Tibial nerve (tissue), 4 donors: ENCODE results near the gene TRIP12. TPM values are rescaled to one million over a fixed set of nuclear protein-coding genes. Genes with fewer than 3 reads are reported as not detected.
"Not testable (repeated sequence)": the region's sequence is repeated elsewhere in the genome, so short reads cannot be mapped to it uniquely, and the experiment has no call there.

Experiments
- DNase-seq, 2 donors: peaks; one replicate each; pipeline ENCODE4 v3.0.0-alpha.2; 2019; ENCODE audit warnings: low spot score in 2 of 2
- H3K27ac ChIP-seq, 4 donors: fragments of 200-600 bp; sonication (generic) in 3 of 4; one replicate each; pipeline ENCODE4 v1.5.1; 2017 to 2019; ENCODE audit warnings: mild to moderate bottlenecking in 1 of 4
- H3K27me3 ChIP-seq, 2 donors: fragments of 200-600 bp; sonication (generic) in 1 of 2; one replicate each; pipeline versions ENCODE4 v1.5.1 to v1.6.0; 2017 to 2019
- H3K36me3 ChIP-seq, 3 donors: fragments of 200-600 bp; sonication (generic); one replicate each; pipeline ENCODE4 v1.5.1; 2018 to 2019
- H3K4me1 ChIP-seq, 4 donors: fragments of 200-600 bp; sonication (generic) in 3 of 4; one replicate each; pipeline ENCODE4 v1.5.1; 2017 to 2019
- H3K4me3 ChIP-seq, 4 donors: fragments of 200-600 bp; sonication (generic) in 3 of 4; one replicate each; pipeline ENCODE4 v1.5.1; 2017 to 2019; ENCODE audit warnings: mild to moderate bottlenecking in 1 of 4, moderate library complexity in 1 of 4
- H3K9me3 ChIP-seq, 4 donors: fragments of 200-600 bp; sonication (generic) in 3 of 4; one replicate each; pipeline ENCODE4 v1.5.1; 2017 to 2019
- EP300 ChIP-seq, 2 donors: sonication (generic); formaldehyde crosslinking; IDR thresholded peaks; one replicate each; pipeline ENCODE4 v1.6.1; 2017; ENCODE audit warnings: antibody characterized with exemption in 2 of 2, mild to moderate bottlenecking in 1 of 2
- POLR2A ChIP-seq, 2 donors: fragments of 450-650 bp; IDR thresholded peaks; one replicate each; pipeline ENCODE4 v1.6.1; 2017; ENCODE audit warnings: antibody characterized with exemption in 2 of 2, mild to moderate bottlenecking in 2 of 2, moderate library complexity in 2 of 2
- WGBS, 2 donors: methylation state at CpG; one replicate each; pipeline ENCODE4 v1.1.5; 2018; 5-methylcytosine and 5-hydroxymethylcytosine counted together
- total RNA-seq, 4 donors: library from RNA; depleted of rRNA; stranded (reverse); fragments of >200 nt; gene quantifications; one replicate each; pipeline ENCODE4 v1.1.0, GENCODE V29; 2016
- TF ChIP-seq, protein P1 (sequence below), 5 experiments: fragments of 200-600 bp in 3 of 5; fragments of 450-650 bp in 2 of 5; sonication (generic) in 3 of 5; IDR thresholded peaks; one replicate each; pipeline ENCODE4 v1.5.1; 2016 to 2019; ENCODE audit warnings: antibody characterized with exemption in 5 of 5, mild to moderate bottlenecking in 3 of 5, moderate library complexity in 2 of 5

TRIP12 gene
- total RNA-seq, 4 donors from 2014 or later = 190 to 210 (median 202) TPM

DNA sequence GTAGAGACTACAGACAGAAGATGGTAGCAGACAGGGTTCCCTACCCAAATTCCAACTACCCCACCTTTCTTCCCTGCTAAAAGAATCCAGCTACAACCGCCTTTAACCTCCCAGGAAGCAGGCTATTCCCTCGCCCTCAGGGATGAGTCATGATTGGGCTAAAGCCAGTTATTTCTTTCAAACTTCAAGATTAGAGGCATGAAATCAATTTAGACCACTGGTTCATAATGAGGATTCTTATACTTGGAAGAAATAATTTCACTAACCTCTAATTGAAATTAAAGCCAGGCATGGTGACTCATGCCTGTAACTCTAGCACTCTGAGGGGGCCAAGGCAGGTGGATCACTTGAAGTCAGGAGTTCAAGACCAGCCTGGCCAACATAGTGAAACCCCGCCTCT is 20.0 kb downstream of the TRIP12 start:
- Histone ChIP-seq H3K27me3 (no peaks in the 10 kb centered on the region), H3K4me3 (no peak overlapping the region), H3K27ac (peak overlapping the region in 1 of 4 donors; percentile 33), H3K36me3 (peaks cover 0 to 27% (median 6%) of the 10 kb centered on the region in 3 donors), H3K4me1 (peaks cover 0 to 53% (median 7%) of the 10 kb centered on the region in 4 donors), H3K9me3 (no peaks in the 10 kb centered on the region)
- 44 to 63% methylated on average over 3 of the region's 3 CpGs for WGBS, 2 donors
- TF ChIP-seq, protein P1, sequence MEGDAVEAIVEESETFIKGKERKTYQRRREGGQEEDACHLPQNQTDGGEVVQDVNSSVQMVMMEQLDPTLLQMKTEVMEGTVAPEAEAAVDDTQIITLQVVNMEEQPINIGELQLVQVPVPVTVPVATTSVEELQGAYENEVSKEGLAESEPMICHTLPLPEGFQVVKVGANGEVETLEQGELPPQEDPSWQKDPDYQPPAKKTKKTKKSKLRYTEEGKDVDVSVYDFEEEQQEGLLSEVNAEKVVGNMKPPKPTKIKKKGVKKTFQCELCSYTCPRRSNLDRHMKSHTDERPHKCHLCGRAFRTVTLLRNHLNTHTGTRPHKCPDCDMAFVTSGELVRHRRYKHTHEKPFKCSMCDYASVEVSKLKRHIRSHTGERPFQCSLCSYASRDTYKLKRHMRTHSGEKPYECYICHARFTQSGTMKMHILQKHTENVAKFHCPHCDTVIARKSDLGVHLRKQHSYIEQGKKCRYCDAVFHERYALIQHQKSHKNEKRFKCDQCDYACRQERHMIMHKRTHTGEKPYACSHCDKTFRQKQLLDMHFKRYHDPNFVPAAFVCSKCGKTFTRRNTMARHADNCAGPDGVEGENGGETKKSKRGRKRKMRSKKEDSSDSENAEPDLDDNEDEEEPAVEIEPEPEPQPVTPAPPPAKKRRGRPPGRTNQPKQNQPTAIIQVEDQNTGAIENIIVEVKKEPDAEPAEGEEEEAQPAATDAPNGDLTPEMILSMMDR (IDR thresholded peaks at IDR 0.05) = no peak
- no peak for TF ChIP-seq EP300 (IDR thresholded peaks at IDR 0.05)
- TF ChIP-seq POLR2A (IDR thresholded peaks at IDR 0.05) = no peak
- no peak for DNase-seq

DNA sequence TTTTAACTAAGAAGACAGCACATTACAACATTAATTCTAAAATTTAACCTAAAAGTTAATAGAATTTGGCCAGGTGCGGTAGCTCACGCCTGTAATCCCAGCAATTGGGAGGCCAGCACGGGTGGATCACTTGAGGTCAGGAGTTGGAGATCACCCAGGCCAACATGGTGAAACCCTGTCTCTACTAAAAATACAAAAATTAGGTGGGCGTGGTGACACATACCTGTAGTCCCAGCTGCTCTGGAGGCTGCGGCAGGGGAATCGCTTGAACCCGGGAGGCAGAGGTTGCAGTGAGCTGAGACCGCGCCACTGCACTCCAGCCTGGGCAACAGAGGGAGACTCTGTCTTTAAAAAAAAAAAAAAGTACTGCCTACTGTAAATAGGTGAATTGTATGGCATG is 21.3 kb downstream of the TRIP12 start:
- peaks cover 0 to 22% (median 6%) of the 10 kb centered on the region in 3 donors for H3K36me3 ChIP-seq
- WGBS, 2 donors = 93% methylated on average over 9 of the region's 9 CpGs
- not testable (repeated sequence) for DNase-seq

DNA sequence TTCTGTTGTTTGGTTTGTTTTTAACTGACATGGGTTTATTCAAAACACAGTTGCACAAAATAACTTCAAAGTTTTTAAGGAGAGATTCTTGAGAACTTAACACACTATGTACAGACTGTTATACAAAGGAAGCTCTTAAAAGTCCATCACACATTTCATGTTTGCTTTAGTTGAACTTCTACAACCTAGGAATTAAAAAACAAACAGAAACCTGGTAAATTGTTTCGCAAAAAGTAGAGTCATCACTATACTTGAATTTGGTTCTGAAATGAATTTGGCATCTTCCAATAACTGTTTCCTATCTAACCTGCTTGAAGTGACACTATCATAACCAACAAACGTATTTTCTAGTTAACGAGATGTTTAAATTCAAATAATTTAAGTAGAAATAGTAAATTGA is 21.8 kb downstream of the TRIP12 start:
- no peaks in the 10 kb centered on the region for H3K9me3 ChIP-seq
- peaks cover 0 to 53% (median 7%) of the 10 kb centered on the region in 4 donors for H3K4me1 ChIP-seq
- H3K4me3 ChIP-seq = no peak overlapping the region
- 87 to 90% methylated on average over 3 of the region's 3 CpGs for WGBS, 2 donors
- no peak for DNase-seq
- TF ChIP-seq, protein P1 (IDR thresholded peaks at IDR 0.05) = no peak
- TF ChIP-seq EP300 (IDR thresholded peaks at IDR 0.05) (no peak), POLR2A (IDR thresholded peaks at IDR 0.05) (no peak)
- no peak overlapping the region for H3K27ac ChIP-seq
- no peaks in the 10 kb centered on the region for H3K27me3 ChIP-seq
- H3K36me3 ChIP-seq = peaks cover 0 to 22% (median 6%) of the 10 kb centered on the region in 3 donors

More for the DNA sequence above, 21.3 kb downstream of the TRIP12 start:
- not testable (repeated sequence) for H3K9me3 ChIP-seq, H3K27me3 ChIP-seq, H3K27ac ChIP-seq, H3K4me3 ChIP-seq
- peaks cover 0 to 53% (median 7%) of the 10 kb centered on the region in 4 donors for H3K4me1 ChIP-seq

DNA sequence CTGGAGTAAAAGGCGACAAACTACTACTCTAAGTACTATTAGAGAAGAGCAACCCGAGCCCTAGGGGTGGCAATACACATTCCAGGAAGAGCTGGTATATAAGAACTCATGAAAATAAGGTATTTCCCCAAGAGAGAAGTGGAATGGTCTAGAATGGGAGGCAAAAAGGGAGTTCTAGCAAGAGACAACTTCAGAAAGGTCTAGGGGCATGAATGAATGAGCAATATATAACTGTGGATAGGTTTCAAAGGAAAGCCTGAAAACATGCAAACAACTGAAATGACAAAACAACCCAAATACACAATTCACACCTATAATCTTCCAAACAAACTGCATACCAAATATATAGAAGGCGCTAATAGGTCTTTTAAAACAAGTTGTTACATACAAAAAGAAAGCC is 22.2 kb downstream of the TRIP12 start:
- no peaks in the 10 kb centered on the region for H3K9me3 ChIP-seq
- H3K4me3 ChIP-seq = no peak overlapping the region
- H3K27ac ChIP-seq = no peak overlapping the region
- no peak for DNase-seq
- H3K36me3 ChIP-seq = peaks cover 0 to 22% (median 6%) of the 10 kb centered on the region in 3 donors
- H3K4me1 ChIP-seq = peaks cover 0 to 52% (median 7%) of the 10 kb centered on the region in 4 donors
- H3K27me3 ChIP-seq = no peaks in the 10 kb centered on the region
- WGBS, 2 donors = 89 to 95% methylated on average over 3 of the region's 3 CpGs
- TF ChIP-seq EP300 (IDR thresholded peaks at IDR 0.05) (no peak), POLR2A (IDR thresholded peaks at IDR 0.05) (no peak)
- TF ChIP-seq, protein P1 (IDR thresholded peaks at IDR 0.05) = no peak

DNA sequence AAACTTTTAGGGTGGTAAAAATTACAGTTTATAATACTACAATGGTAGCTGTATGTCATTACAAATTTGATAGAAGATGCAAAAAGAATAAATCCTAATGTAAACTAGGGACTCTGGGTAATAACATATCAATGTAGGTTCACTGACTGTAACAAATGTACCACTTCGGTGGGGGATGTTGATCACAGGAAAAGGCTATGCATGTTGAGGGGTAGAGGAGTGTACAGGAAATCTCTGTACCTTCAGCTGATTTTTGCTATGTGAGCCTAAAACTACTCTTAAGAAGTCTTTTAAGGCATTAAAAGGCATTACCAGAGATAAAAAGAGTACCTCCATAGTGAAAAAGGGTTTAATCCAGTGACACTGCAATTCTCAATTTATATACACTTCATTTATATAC is 25.0 kb downstream of the TRIP12 start:
- Histone ChIP-seq H3K9me3 (no peaks in the 10 kb centered on the region), H3K4me1 (peaks cover 0 to 38% (median 7%) of the 10 kb centered on the region in 4 donors), H3K36me3 (peaks cover 0 to 13% (median 0%) of the 10 kb centered on the region in 3 donors), H3K4me3 (no peak overlapping the region), H3K27me3 (no peaks in the 10 kb centered on the region), H3K27ac (no peak overlapping the region)
- DNase-seq = no peak
- WGBS, 2 donors = 56 to 76% methylated on average over 1 of the region's 1 CpG
- TF ChIP-seq, protein P1 (IDR thresholded peaks at IDR 0.05) = no peak
- TF ChIP-seq POLR2A (IDR thresholded peaks at IDR 0.05) (no peak), EP300 (IDR thresholded peaks at IDR 0.05) (no peak)

DNA sequence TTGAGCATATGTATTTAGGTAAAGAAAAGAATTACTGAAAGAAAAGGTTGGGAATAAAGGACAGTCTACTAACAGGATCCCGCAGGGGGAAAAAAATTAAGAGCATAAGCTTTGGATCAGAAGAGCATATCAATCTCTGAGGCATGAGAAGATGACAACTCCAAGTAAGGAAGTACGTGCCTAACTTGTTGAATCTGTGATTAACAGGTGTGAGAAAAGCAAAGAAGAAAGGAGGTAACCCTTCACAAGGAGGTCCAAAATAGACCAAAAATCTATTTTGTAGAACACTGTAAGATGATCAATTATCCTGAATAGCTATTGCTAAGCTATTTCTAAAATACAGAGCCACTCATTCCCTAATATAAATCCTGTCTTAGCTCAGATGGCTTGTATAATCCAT is 32.8 kb downstream of the TRIP12 start:
- Histone ChIP-seq H3K27me3 (no peaks in the 10 kb centered on the region), H3K9me3 (no peaks in the 10 kb centered on the region), H3K4me1 (peaks cover 0 to 40% (median 0%) of the 10 kb centered on the region in 4 donors), H3K4me3 (no peak overlapping the region), H3K36me3 (peaks cover 0 to 11% (median 0%) of the 10 kb centered on the region in 3 donors), H3K27ac (no peak overlapping the region)
- TF ChIP-seq, protein P1 (IDR thresholded peaks at IDR 0.05) = no peak
- no peak for TF ChIP-seq POLR2A (IDR thresholded peaks at IDR 0.05)
- TF ChIP-seq EP300 (IDR thresholded peaks at IDR 0.05) = no peak
- no peak for DNase-seq
- WGBS, 2 donors = 93 to 95% methylated on average over 2 of the region's 2 CpGs
